ENCODE results near the gene NLGN1. TPM values are rescaled to one million over a fixed set of nuclear protein-coding genes. Genes with fewer than 3 reads are reported as not detected.
A peak's percentile ranks its signal among the peaks of the same experiment; 100 is the strongest.
"Not testable (repeated sequence)": the region's sequence is repeated elsewhere in the genome, so short reads cannot be mapped to it uniquely, and the experiment has no call there.

Gene NLGN1
- 0.50 and 0.72 TPM in 2 replicates for total RNA-seq (2014; rRNA removed; shearing (Covaris generic))

GRCh38 chr3:173397161-173398110 lies at the start of gene NLGN1:
TSS of gene NLGN1 (plus strand) at chr3:173397744.
- DNase-seq (ENCODE audit: low spot score), result peak; percentile 48

GRCh38 chr3:173351886-173352285 lies 45.7 kb upstream of the NLGN1 start:
- no peak for DNase-seq (ENCODE audit: low spot score)

GRCh38 chr3:173353137-173353536 lies 44.4 kb upstream of the NLGN1 start:
- not testable (repeated sequence) for DNase-seq (ENCODE audit: low spot score)

- no peak for DNase-seq (ENCODE audit: low spot score)
Measured at GRCh38 chr3:173354124-173354523, 43.4 kb upstream of the NLGN1 start.

GRCh38 chr3:173371848-173372487 lies 25.6 kb upstream of the NLGN1 start:
- DNase-seq (ENCODE audit: low spot score), result peak; percentile 25

GRCh38 chr3:173380681-173381080 lies 16.9 kb upstream of the NLGN1 start:
- no peak for DNase-seq (ENCODE audit: low spot score)

GRCh38 chr3:173381936-173382335 lies 15.6 kb upstream of the NLGN1 start:
- not testable (repeated sequence) for DNase-seq (ENCODE audit: low spot score)

DNA sequence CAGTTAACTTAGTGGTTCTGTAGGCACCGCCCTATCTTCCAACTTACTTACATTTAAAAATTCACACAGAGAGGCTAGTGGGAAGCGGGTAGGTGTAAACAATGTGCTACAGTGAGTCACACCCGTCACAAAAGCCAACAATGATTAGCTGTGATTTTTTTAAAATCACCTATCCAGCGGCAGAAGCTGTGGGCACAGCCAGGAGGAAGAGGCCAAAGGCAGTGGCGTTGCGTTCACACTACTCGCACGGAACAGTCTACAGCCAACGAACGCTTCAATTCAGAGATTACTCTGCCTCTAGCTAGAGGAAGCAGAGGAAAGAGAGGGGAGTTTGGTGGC lies 2.5 kb upstream of the NLGN1 start:
- DNase-seq (ENCODE audit: low spot score), result peak; percentile 74

DNA sequence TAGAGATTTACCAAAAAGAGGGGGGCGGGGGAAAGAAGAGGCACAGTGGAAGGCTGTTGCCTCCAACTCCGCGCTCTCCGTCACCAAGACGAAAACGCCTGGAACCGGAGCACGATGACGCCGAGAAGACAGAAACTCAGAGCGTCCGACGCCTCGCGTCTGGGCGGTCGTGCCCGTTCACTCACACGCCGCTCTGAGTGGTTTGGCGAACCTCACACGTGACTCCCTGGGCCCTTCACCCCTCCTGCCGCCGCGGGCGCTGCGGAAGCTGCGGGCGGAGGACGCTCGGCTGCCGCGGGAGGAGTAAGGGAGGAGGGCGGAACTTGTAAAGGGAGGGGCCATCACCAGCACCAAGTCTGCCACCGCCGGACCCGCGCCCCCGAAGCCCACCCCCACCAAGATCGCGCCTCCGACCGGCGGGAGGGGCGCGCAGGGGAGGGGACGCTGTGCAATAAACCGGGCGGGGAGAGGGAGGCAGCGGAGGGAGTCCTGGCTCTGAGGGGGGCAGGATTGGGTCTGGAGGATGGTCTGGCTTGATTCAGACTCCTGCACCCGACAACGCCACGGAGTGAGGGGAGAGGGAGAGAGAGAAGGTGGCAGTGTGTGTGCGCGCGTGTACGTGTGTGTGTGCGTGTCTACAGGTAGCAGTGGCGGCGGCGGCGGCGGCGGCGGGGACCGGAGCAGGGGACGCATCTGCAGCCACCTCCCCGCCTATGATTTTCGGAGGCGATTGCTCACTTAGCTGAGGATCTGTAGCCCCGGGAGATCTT lies 1.9 kb upstream of the NLGN1 start:
- DNase-seq (ENCODE audit: low spot score), result peak; percentile 73

DNA sequence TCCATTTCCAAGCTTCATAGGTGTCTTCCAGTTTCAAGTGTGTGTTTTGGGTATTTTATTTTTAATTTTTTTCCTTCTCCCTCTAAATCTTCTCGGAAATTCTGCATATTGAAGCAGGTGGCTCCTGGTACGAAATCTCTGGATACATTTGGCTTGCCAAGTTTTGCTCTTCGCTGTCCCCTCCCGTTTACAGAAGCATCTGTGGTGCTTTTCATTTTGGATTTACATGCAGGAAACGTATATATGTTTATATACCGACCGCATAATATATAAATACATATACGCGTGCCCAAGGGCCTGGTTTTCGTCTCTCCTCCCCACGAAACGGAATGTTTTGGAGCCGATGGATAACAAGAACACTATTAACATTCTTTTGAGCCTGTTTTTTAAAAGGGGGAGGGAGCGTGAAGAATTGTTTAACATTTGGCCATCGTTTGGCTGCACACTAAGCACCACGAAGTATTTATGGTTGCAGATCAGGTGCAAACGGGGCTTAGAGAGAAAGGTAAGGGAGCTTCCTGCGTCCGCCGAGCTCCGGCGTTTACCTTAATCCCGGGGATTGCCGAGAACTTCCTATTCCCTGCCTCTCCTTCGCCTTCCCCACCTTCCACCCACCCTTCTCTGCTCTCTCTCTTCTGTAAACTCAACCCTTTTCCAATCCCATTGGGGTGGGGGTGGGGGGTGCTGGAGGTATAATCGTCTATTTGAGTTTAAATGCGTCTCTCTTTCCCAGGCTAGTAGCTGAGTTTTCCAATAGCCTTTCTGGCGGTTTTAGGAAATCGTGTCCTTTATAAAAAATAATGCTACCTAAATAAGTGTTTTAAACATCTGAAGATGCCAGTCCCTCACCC lies 1.1 kb upstream of the NLGN1 start:
- DNase-seq (ENCODE audit: low spot score), result peak; percentile 6

GRCh38 chr3:173398111-173398479 lies 551 bp downstream of the NLGN1 start:
- DNase-seq (ENCODE audit: low spot score), result no peak

DNA sequence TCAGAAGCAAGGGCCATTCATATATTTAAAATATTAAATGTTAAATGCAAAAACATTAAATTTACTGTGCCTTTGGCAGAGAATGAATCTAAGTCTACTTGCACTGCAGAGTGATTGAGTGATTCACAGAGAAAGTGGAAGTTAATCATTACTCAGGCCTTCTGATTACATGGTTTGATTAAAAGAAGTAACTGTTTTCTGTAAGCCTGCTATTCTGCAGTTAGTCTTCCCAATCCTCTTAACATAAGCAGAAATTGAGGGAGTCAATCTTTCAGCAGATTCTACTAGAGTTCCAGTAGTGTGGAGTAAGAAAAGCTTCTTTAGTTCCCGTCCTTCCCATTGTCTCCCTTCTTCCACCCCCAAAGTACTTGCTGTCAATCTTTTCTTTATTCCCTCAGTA lies 1.5 kb downstream of the NLGN1 start:
- no peak for DNase-seq (ENCODE audit: low spot score)

DNA sequence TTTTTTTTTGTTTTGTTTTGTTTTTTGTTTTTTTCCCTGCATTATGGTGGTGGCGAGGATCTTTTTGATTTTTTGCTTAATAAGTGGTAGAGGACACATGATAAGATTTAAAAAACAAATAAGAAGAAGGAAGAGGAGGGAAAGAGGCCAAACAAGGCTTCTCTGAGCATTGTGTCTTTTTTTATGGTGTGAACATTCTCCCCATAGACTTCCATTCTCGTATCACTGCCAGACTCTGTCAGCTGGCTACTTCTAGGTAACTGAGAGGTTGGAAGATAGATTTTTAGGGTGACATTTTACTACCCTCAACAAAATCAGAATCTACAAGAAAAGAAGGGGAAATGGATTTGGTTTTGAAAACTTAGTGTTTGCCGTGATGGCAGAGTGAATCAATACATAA lies 3.8 kb downstream of the NLGN1 start:
- DNase-seq (ENCODE audit: low spot score), result no peak

DNA sequence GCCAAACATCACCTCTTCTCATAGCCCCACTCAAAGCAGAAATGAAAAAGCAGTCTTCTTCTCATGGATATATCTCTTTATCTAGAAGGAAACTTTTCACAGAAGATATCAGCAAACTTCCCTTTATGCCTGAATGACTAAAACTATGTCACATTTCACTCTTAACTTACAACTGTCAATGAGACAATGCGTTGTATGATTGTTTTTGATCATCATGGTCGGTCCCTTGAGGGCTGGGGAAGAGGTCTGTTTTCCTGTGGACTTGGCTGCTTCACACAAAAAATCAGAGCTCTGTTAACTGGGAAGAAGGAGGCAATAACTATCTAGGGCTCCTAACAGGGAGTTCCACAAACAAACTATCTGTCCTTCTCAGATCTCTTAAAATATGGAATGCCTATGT lies 5.1 kb downstream of the NLGN1 start:
- no peak for DNase-seq (ENCODE audit: low spot score)

- no peak for DNase-seq (ENCODE audit: low spot score)
Measured at GRCh38 chr3:173403376-173403775, 5.8 kb downstream of the NLGN1 start.

DNA sequence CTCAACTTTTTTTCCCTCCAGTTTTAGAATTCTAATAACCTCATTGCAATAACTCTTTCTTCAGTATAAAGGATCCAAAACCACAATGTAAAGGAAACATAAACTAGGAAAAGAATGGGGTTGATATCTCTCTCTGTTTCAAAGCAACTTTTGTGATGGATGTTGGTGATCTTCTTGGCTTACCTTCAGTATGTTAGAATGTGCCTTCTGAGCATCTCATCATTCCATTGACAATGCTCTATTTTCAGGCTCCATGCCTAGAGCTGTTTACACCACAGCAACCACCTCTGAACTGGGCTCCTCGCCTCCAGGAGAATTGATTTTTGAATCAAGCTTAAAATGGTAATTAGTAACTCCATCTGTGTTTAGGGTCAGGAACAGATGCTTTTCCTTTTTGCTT lies 6.6 kb downstream of the NLGN1 start:
- DNase-seq (ENCODE audit: low spot score), result no peak

- no peak for DNase-seq (ENCODE audit: low spot score)
Measured at GRCh38 chr3:173410436-173410835, 12.9 kb downstream of the NLGN1 start.

GRCh38 chr3:173410849-173411248 lies 13.3 kb downstream of the NLGN1 start:
- DNase-seq (ENCODE audit: low spot score), result no peak

GRCh38 chr3:173411375-173411973 lies 13.9 kb downstream of the NLGN1 start:
- peak; percentile 39 for DNase-seq (ENCODE audit: low spot score)

GRCh38 chr3:173416070-173416469 lies 18.5 kb downstream of the NLGN1 start:
- no peak for DNase-seq (ENCODE audit: low spot score)

DNA sequence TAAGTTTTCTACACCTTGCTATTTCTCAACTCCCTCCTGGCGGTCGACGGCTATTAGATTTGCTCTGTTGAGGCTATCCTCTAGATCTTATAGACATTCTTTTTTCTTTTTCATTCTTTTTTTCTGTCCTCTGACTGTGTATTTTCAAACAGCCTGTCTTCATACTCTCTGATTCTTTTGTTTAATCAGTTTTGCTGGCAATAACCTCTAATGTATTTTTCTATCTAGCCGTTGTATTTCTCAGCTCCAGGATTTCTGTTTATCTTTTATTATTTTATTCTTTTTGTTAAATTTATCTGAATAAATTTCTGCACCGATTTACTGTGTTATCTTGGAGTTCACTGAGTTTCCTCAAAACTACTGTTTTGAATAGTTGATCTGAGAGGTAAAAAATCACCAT lies 31.5 kb downstream of the NLGN1 start:
- DNase-seq (ENCODE audit: low spot score), result no peak

Measured in A172 (cell line).